ENCODE results near the gene BBLN.
A peak's percentile ranks its signal among the peaks of the same experiment; 100 is the strongest.

Gene BBLN

DNA sequence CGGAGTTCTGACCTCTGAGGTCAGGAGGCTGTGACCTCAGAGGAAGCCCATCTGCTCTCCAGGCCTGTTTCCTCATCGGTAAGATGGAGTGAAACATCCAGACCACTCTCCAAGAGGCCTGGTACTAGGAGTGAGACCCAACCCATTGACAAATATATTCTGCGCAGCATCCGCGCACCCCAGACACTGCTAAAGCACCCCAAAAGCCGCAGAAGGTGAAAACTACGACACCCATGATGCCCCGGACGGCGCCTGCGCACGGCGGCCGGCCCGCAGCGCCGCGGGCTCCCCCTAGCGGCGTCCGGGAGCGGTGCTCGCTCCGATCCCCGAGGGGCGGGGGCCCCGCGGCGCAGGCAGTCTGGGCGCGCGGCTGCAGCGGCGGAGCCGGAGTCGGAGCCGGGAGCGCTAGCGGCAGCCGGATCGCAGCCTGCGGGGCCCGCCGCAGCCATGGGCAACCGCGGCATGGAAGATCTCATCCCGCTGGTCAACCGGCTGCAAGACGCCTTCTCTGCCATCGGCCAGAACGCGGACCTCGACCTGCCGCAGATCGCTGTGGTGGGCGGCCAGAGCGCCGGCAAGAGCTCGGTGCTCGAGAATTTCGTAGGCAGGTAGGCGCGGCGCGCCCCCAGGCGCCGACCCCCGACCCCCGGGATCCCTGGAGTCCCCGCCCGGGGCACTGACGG, 43.1 kb downstream of the BBLN start, which contains the start of gene DNM1:
Gene DNM1, plus strand, starts transcription at position 356 of the 683 bp plus-strand sequence. Its CDS starts 92 bp downstream, at position 448.
- peak; percentile 31 for TF ChIP-seq CTCF (IDR thresholded peaks at IDR 0.05; ENCODE audit: low read depth, low read length)
- no peak for DNase-seq (ENCODE audit: extremely low read depth, low read depth)

- no peak for TF ChIP-seq CTCF (IDR thresholded peaks at IDR 0.05; ENCODE audit: low read depth, low read length)
- no peak for DNase-seq (ENCODE audit: extremely low read depth, low read depth)
These were observed 43.9 kb downstream of the BBLN start for GRCh38 chr9:128203707-128204551.

- no peak for DNase-seq (ENCODE audit: extremely low read depth, low read depth)
- no peak for TF ChIP-seq CTCF (IDR thresholded peaks at IDR 0.05; ENCODE audit: low read depth, low read length)
These were observed 44.8 kb downstream of the BBLN start for GRCh38 chr9:128204858-128205257.

GRCh38 chr9:128205296-128205944, 45.4 kb downstream of the BBLN start:
- no peak for DNase-seq (ENCODE audit: extremely low read depth, low read depth)
- no peak for TF ChIP-seq CTCF (IDR thresholded peaks at IDR 0.05; ENCODE audit: low read depth, low read length)

GRCh38 chr9:128206484-128206883, 46.4 kb downstream of the BBLN start:
- no peak for DNase-seq (ENCODE audit: extremely low read depth, low read depth)
- no peak for TF ChIP-seq CTCF (IDR thresholded peaks at IDR 0.05; ENCODE audit: low read depth, low read length)

GRCh38 chr9:128206916-128207910, 47.1 kb downstream of the BBLN start:
- TF ChIP-seq CTCF (IDR thresholded peaks at IDR 0.05; ENCODE audit: low read depth, low read length): no peak
- no peak for DNase-seq (ENCODE audit: extremely low read depth, low read depth)

All from AG09319 (cell line).